ENCODE measurements around the gene C9orf50. TPM values are rescaled to one million over a fixed set of nuclear protein-coding genes. Genes with fewer than 3 reads are reported as not detected.
"Not testable (repeated sequence)": the region's sequence is repeated elsewhere in the genome, so short reads cannot be mapped to it uniquely, and the experiment has no call there.

Gene C9orf50
- total and polyA plus RNA-seq, 4 donors, result 0.30 to 4.8 (median 0.62) TPM; not detected in 1

GRCh38 chr9:129595903-129596540 lies 24.9 kb downstream of the C9orf50 start:
- Histone ChIP-seq H3K4me1 (ENCODE audit: control insufficient read depth in 1 of 2, insufficient read depth in 2 of 2, low read length in 2 of 2) (no peaks in the 10 kb centered on the region), H3K4me3 (ENCODE audit: low read length in 2 of 2) (no peak overlapping the region), H3K36me3 (ENCODE audit: control insufficient read depth in 1 of 2, insufficient read depth in 2 of 2, low read length in 1 of 2) (no peaks in the 10 kb centered on the region), H3K27me3 (ENCODE audit: control insufficient read depth in 1 of 2, insufficient read depth in 2 of 2, low read length in 1 of 2) (no peaks in the 10 kb centered on the region), H3K9me3 (ENCODE audit: control insufficient read depth, low read length) (no peaks in the 10 kb centered on the region), H3K27ac (ENCODE audit: low read depth in 1 of 2, low read length in 2 of 2) (peak overlapping the region in 1 of 2 donors; percentile 66)
- no peak for DNase-seq
- 90 to 96% methylated on average over 6 of the region's 6 CpGs for WGBS, 2 donors
- intact Hi-C loops (cut with DNase I), result no loop called here
- ATAC-seq (ENCODE audit: low FRiP score), result no peak

- Histone ChIP-seq H3K9me3 (ENCODE audit: control insufficient read depth, low read length) (no peaks in the 10 kb centered on the region), H3K4me3 (ENCODE audit: low read length in 2 of 2) (no peak overlapping the region), H3K27ac (ENCODE audit: low read depth in 1 of 2, low read length in 2 of 2) (no peak overlapping the region), H3K27me3 (ENCODE audit: control insufficient read depth in 1 of 2, insufficient read depth in 2 of 2, low read length in 1 of 2) (no peaks in the 10 kb centered on the region), H3K4me1 (ENCODE audit: control insufficient read depth in 1 of 2, insufficient read depth in 2 of 2, low read length in 2 of 2) (no peaks in the 10 kb centered on the region), H3K36me3 (ENCODE audit: control insufficient read depth in 1 of 2, insufficient read depth in 2 of 2, low read length in 1 of 2) (no peaks in the 10 kb centered on the region)
- ATAC-seq (ENCODE audit: low FRiP score), result no peak
- intact Hi-C loops (cut with DNase I), result no loop called here
- WGBS, 2 donors, result 80 to 81% methylated on average over 5 of the region's 5 CpGs
- DNase-seq, result no peak
Observed at GRCh38 chr9:129595311-129595741, 25.6 kb downstream of the C9orf50 start.

GRCh38 chr9:129594632-129595031 lies 26.3 kb downstream of the C9orf50 start:
- WGBS, 2 donors, result 71 to 74% methylated on average over 7 of the region's 7 CpGs

GRCh38 chr9:129592790-129593189 lies 28.1 kb downstream of the C9orf50 start:
- H3K27me3 ChIP-seq (ENCODE audit: control insufficient read depth in 1 of 2, insufficient read depth in 2 of 2, low read length in 1 of 2); DNase-seq; H3K4me1 ChIP-seq (ENCODE audit: control insufficient read depth in 1 of 2, insufficient read depth in 2 of 2, low read length in 2 of 2); H3K36me3 ChIP-seq (ENCODE audit: control insufficient read depth in 1 of 2, insufficient read depth in 2 of 2, low read length in 1 of 2); H3K9me3 ChIP-seq (ENCODE audit: control insufficient read depth, low read length); ATAC-seq (ENCODE audit: low FRiP score); H3K4me3 ChIP-seq (ENCODE audit: low read length in 2 of 2); H3K27ac ChIP-seq (ENCODE audit: low read depth in 1 of 2, low read length in 2 of 2); intact Hi-C loops (cut with DNase I): not testable (repeated sequence)
- 88 to 90% methylated on average over 10 of the region's 10 CpGs for WGBS, 2 donors

More at GRCh38 chr9:129594632-129595031, 26.3 kb downstream of the C9orf50 start:
- Histone ChIP-seq H3K27ac (ENCODE audit: low read depth in 1 of 2, low read length in 2 of 2) (no peak overlapping the region), H3K9me3 (ENCODE audit: control insufficient read depth, low read length) (no peaks in the 10 kb centered on the region), H3K4me3 (ENCODE audit: low read length in 2 of 2) (no peak overlapping the region), H3K4me1 (ENCODE audit: control insufficient read depth in 1 of 2, insufficient read depth in 2 of 2, low read length in 2 of 2) (no peaks in the 10 kb centered on the region), H3K36me3 (ENCODE audit: control insufficient read depth in 1 of 2, insufficient read depth in 2 of 2, low read length in 1 of 2) (no peaks in the 10 kb centered on the region), H3K27me3 (ENCODE audit: control insufficient read depth in 1 of 2, insufficient read depth in 2 of 2, low read length in 1 of 2) (no peaks in the 10 kb centered on the region)
- DNase-seq (no peak), ATAC-seq (ENCODE audit: low FRiP score) (no peak)
- intact Hi-C loops (cut with DNase I), result no loop called here

GRCh38 chr9:129591916-129592315 lies 29.0 kb downstream of the C9orf50 start:
- no peaks in the 10 kb centered on the region for H3K4me1 ChIP-seq (ENCODE audit: control insufficient read depth in 1 of 2, insufficient read depth in 2 of 2, low read length in 2 of 2)
- H3K4me3 ChIP-seq (ENCODE audit: low read length in 2 of 2), result no peak overlapping the region
- ATAC-seq (ENCODE audit: low FRiP score), result no peak
- H3K27ac ChIP-seq (ENCODE audit: low read depth in 1 of 2, low read length in 2 of 2), result no peak overlapping the region
- no peak for DNase-seq
- H3K36me3 ChIP-seq (ENCODE audit: control insufficient read depth in 1 of 2, insufficient read depth in 2 of 2, low read length in 1 of 2), result no peaks in the 10 kb centered on the region
- no peaks in the 10 kb centered on the region for H3K9me3 ChIP-seq (ENCODE audit: control insufficient read depth, low read length)
- intact Hi-C loops (cut with DNase I), result no loop called here
- 89 to 93% methylated on average over 5 of the region's 5 CpGs for WGBS, 2 donors
- H3K27me3 ChIP-seq (ENCODE audit: control insufficient read depth in 1 of 2, insufficient read depth in 2 of 2, low read length in 1 of 2), result no peaks in the 10 kb centered on the region

GRCh38 chr9:129590466-129590865 lies 30.4 kb downstream of the C9orf50 start:
- intact Hi-C loops (cut with DNase I), result no loop called here
- H3K27me3 ChIP-seq (ENCODE audit: control insufficient read depth in 1 of 2, insufficient read depth in 2 of 2, low read length in 1 of 2), result no peaks in the 10 kb centered on the region
- no peak for DNase-seq
- no peaks in the 10 kb centered on the region for H3K36me3 ChIP-seq (ENCODE audit: control insufficient read depth in 1 of 2, insufficient read depth in 2 of 2, low read length in 1 of 2)
- WGBS, 2 donors, result 91 to 93% methylated on average over 6 of the region's 6 CpGs
- no peaks in the 10 kb centered on the region for H3K9me3 ChIP-seq (ENCODE audit: control insufficient read depth, low read length)
- H3K4me1 ChIP-seq (ENCODE audit: control insufficient read depth in 1 of 2, insufficient read depth in 2 of 2, low read length in 2 of 2), result no peaks in the 10 kb centered on the region
- no peak for ATAC-seq (ENCODE audit: low FRiP score)
- no peak overlapping the region for H3K4me3 ChIP-seq (ENCODE audit: low read length in 2 of 2)
- no peak overlapping the region for H3K27ac ChIP-seq (ENCODE audit: low read depth in 1 of 2, low read length in 2 of 2)

- H3K4me1 ChIP-seq (ENCODE audit: control insufficient read depth in 1 of 2, insufficient read depth in 2 of 2, low read length in 2 of 2), result no peaks in the 10 kb centered on the region
- no peaks in the 10 kb centered on the region for H3K36me3 ChIP-seq (ENCODE audit: control insufficient read depth in 1 of 2, insufficient read depth in 2 of 2, low read length in 1 of 2)
- DNase-seq (no peak), ATAC-seq (ENCODE audit: low FRiP score) (no peak)
- intact Hi-C loops (cut with DNase I), result no loop called here
- H3K4me3 ChIP-seq (ENCODE audit: low read length in 2 of 2), result no peak overlapping the region
- H3K27me3 ChIP-seq (ENCODE audit: control insufficient read depth in 1 of 2, insufficient read depth in 2 of 2, low read length in 1 of 2), result no peaks in the 10 kb centered on the region
- no peaks in the 10 kb centered on the region for H3K9me3 ChIP-seq (ENCODE audit: control insufficient read depth, low read length)
- H3K27ac ChIP-seq (ENCODE audit: low read depth in 1 of 2, low read length in 2 of 2), result no peak overlapping the region
- 93% methylated on average over 23 of the region's 23 CpGs for WGBS, 2 donors
Observed at GRCh38 chr9:129587487-129588262, 33.2 kb downstream of the C9orf50 start.

- WGBS, 2 donors, result 87 to 88% methylated on average over 8 of the region's 8 CpGs
- intact Hi-C loops (cut with DNase I), result no loop called here
Observed at GRCh38 chr9:129586685-129587084, 34.2 kb downstream of the C9orf50 start.

GRCh38 chr9:129586245-129586644 lies 34.7 kb downstream of the C9orf50 start:
- no peak overlapping the region for H3K27ac ChIP-seq (ENCODE audit: low read depth in 1 of 2, low read length in 2 of 2)
- no peak for ATAC-seq (ENCODE audit: low FRiP score)

More at GRCh38 chr9:129586685-129587084, 34.2 kb downstream of the C9orf50 start:
- Histone ChIP-seq H3K36me3 (ENCODE audit: control insufficient read depth in 1 of 2, insufficient read depth in 2 of 2, low read length in 1 of 2) (no peaks in the 10 kb centered on the region), H3K27me3 (ENCODE audit: control insufficient read depth in 1 of 2, insufficient read depth in 2 of 2, low read length in 1 of 2) (no peaks in the 10 kb centered on the region), H3K27ac (ENCODE audit: low read depth in 1 of 2, low read length in 2 of 2) (no peak overlapping the region), H3K4me1 (ENCODE audit: control insufficient read depth in 1 of 2, insufficient read depth in 2 of 2, low read length in 2 of 2) (no peaks in the 10 kb centered on the region), H3K4me3 (ENCODE audit: low read length in 2 of 2) (no peak overlapping the region), H3K9me3 (ENCODE audit: control insufficient read depth, low read length) (no peaks in the 10 kb centered on the region)
- ATAC-seq (ENCODE audit: low FRiP score), result no peak
- DNase-seq, result no peak

More at GRCh38 chr9:129586245-129586644, 34.7 kb downstream of the C9orf50 start:
- no peaks in the 10 kb centered on the region for H3K27me3 ChIP-seq (ENCODE audit: control insufficient read depth in 1 of 2, insufficient read depth in 2 of 2, low read length in 1 of 2)
- intact Hi-C loops (cut with DNase I), result no loop called here
- no peaks in the 10 kb centered on the region for H3K4me1 ChIP-seq (ENCODE audit: control insufficient read depth in 1 of 2, insufficient read depth in 2 of 2, low read length in 2 of 2)
- no peaks in the 10 kb centered on the region for H3K9me3 ChIP-seq (ENCODE audit: control insufficient read depth, low read length)
- H3K36me3 ChIP-seq (ENCODE audit: control insufficient read depth in 1 of 2, insufficient read depth in 2 of 2, low read length in 1 of 2), result no peaks in the 10 kb centered on the region
- H3K4me3 ChIP-seq (ENCODE audit: low read length in 2 of 2), result no peak overlapping the region
- WGBS, 2 donors, result 91 to 95% methylated on average over 1 of the region's 1 CpG
- no peak for DNase-seq
